ENCODE data around the gene BCAT1. TPM values are rescaled to one million over a fixed set of nuclear protein-coding genes. Genes with fewer than 3 reads are reported as not detected.

Gene BCAT1
- total RNA-seq, 1 experiment from 2014 or later = 0.74 TPM

GRCh38 chr12:24835377-24835776 lies 113.5 kb downstream of the BCAT1 start:
- no peaks in the 10 kb centered on the region for H3K36me3 ChIP-seq (ENCODE audit: control insufficient read depth in 1 of 2, insufficient read depth in 2 of 2, low read length in 2 of 2)
- H3K27me3 ChIP-seq (ENCODE audit: insufficient read depth, low read length) = no peaks in the 10 kb centered on the region
- no peak overlapping the region for H3K4me2 ChIP-seq (ENCODE audit: low read length)
- no peak overlapping the region for H2AFZ ChIP-seq (ENCODE audit: low read depth, low read length, poor library complexity, severe bottlenecking)
- no peak overlapping the region for H3K27ac ChIP-seq (ENCODE audit: low read depth, low read length)
- intact Hi-C loops (cut with micrococcal nuclease) = no loop called here
- H3K4me3 ChIP-seq (replicated peaks in 1 of 2; ENCODE audit: low read depth in 1 of 2, low read length in 2 of 2) = no peak overlapping the region
- no TSS peak for BruUV-seq (replicated peaks)
- H4K20me1 ChIP-seq (ENCODE audit: insufficient read depth) = no peaks in the 10 kb centered on the region
- ChIA-PET CTCF (no interaction called here), RAD21 (ENCODE audit: low non-redundant PET in 1 of 2, low total read pairs in 2 of 2, uncharacterized antibody in 2 of 2, unreplicated experiment in 2 of 2) (no interaction called here), POLR2A (no interaction called here)
- no peaks in the 10 kb centered on the region for H3K9me3 ChIP-seq (ENCODE audit: control insufficient read depth in 1 of 2, insufficient read depth in 1 of 2, low read depth in 1 of 2, low read length in 2 of 2)
- H3K9ac ChIP-seq (ENCODE audit: low read length) = no peak overlapping the region
- no peaks in the 10 kb centered on the region for H3K4me1 ChIP-seq (ENCODE audit: control insufficient read depth in 1 of 2, insufficient read depth in 2 of 2, low read length in 2 of 2)
- ATAC-seq (no peak), DNase-seq (ENCODE audit: low read depth, low spot score) (no peak)
- H3K79me2 ChIP-seq (ENCODE audit: insufficient read depth, low read length) = no peaks in the 10 kb centered on the region
- TF ChIP-seq CTCF (IDR thresholded peaks at IDR 0.05 in 2 of 3, conservative IDR thresholded peaks at IDR 0.05 in 1 of 3; ENCODE audit: borderline replicate concordance in 1 of 3, insufficient read depth in 1 of 3, low read depth in 2 of 3, low read length in 2 of 3) (no peak), TCF7L2 (IDR thresholded peaks at IDR 0.05; ENCODE audit: borderline replicate concordance, extremely low read depth, insufficient read depth, insufficient read length) (no peak), JUND (IDR thresholded peaks at IDR 0.05) (no peak), ZNF274 (IDR thresholded peaks at IDR 0.05; ENCODE audit: low read depth, low read length) (no peak), SIN3A (IDR thresholded peaks at IDR 0.05; ENCODE audit: low read depth) (no peak), YY1 (IDR thresholded peaks at IDR 0.05; ENCODE audit: extremely low read depth, insufficient replicate concordance, low read depth, low read length) (no peak), FOSL1 (IDR thresholded peaks at IDR 0.05; ENCODE audit: low read depth) (no peak), EGR1 (IDR thresholded peaks at IDR 0.05; ENCODE audit: low read depth) (no peak), POLR2A (IDR thresholded peaks at IDR 0.05; ENCODE audit: borderline replicate concordance, extremely low read depth, insufficient read depth, insufficient read length) (no peak), EZH2phosphoT487 (IDR thresholded peaks at IDR 0.05; ENCODE audit: borderline replicate concordance) (no peak), MAX (IDR thresholded peaks at IDR 0.05) (no peak), EZH2 (IDR thresholded peaks at IDR 0.05) (no peak), REST (IDR thresholded peaks at IDR 0.05; ENCODE audit: low read depth) (no peak), ELF1 (IDR thresholded peaks at IDR 0.05; ENCODE audit: borderline replicate concordance, low read depth) (no peak)
- H3K9me2 ChIP-seq (ENCODE audit: insufficient read depth) = no peaks in the 10 kb centered on the region

Measured in HCT116 (cell line).